GM23338 (cell line): Measurements from ENCODE around the gene TCF7. TPM values are rescaled to one million over a fixed set of nuclear protein-coding genes. Genes with fewer than 3 reads are reported as not detected.

Source experiments
- ATAC-seq: fragments of 200-7000 bp; cut with Tn5 transposase; 3 replicates; pipeline ENCODE4 v1.9.1; 2020
- DNase-seq: peaks from one replicate; pipeline ENCODE4 v3.0.0-alpha.2; 2015; ENCODE audit warnings: low spot score
- H2AFZ ChIP-seq: fragments of 200-600 bp; sonication (generic); 2 replicates; pipeline ENCODE4 v1.8.0; 2016; ENCODE audit warnings: antibody characterized with exemption, mild to moderate bottlenecking, moderate library complexity
- H3F3A ChIP-seq: fragments of 200-600 bp; sonication (generic); replicated peaks from 2 replicates; pipeline ENCODE4 v1.8.0; 2017; ENCODE audit warnings: antibody characterized with exemption, mixed run types, low read depth
- H3K27ac ChIP-seq: fragments of 200-600 bp; sonication (generic); 2 replicates; pipeline ENCODE4 v1.6.1; 2016; ENCODE audit warnings: low read depth
- H3K27me3 ChIP-seq: fragments of 200-600 bp; sonication (generic); 2 replicates; pipeline ENCODE4 v1.8.0; 2016; ENCODE audit warnings: mild to moderate bottlenecking, mixed run types, moderate library complexity; ENCODE audit not compliant: insufficient read depth
- H3K36me3 ChIP-seq: fragments of 200-600 bp; sonication (generic); 2 replicates; pipeline ENCODE4 v1.8.0; 2016; ENCODE audit warnings: mild to moderate bottlenecking; ENCODE audit not compliant: insufficient read depth
- H3K4me1 ChIP-seq: fragments of 200-600 bp; sonication (generic); 2 replicates; pipeline ENCODE4 v1.8.0; 2016; ENCODE audit warnings: mild to moderate bottlenecking, moderate library complexity; ENCODE audit not compliant: insufficient read depth
- H3K4me2 ChIP-seq: fragments of 200-600 bp; sonication (generic); 2 replicates; pipeline ENCODE4 v1.7.1; 2017; ENCODE audit warnings: mixed run types
- H3K4me3 ChIP-seq: fragments of 200-600 bp; sonication (generic); 2 replicates; pipeline ENCODE4 v1.6.1; 2016; ENCODE audit warnings: mixed run types
- H3K79me2 ChIP-seq: fragments of 200-600 bp; sonication (generic); replicated peaks from 2 replicates; pipeline ENCODE4 v1.8.0; 2017; ENCODE audit warnings: mild to moderate bottlenecking; ENCODE audit not compliant: insufficient read depth
- H3K9me2 ChIP-seq: fragments of 200-600 bp; sonication (generic); 2 replicates; pipeline ENCODE4 v1.8.0; 2017; ENCODE audit not compliant: insufficient read depth
- H4K20me1 ChIP-seq: fragments of 200-600 bp; sonication (generic); replicated peaks from 2 replicates; pipeline ENCODE4 v1.8.0; 2017; ENCODE audit warnings: mild to moderate bottlenecking; ENCODE audit not compliant: insufficient read depth
- H3K27ac Mint-ChIP-seq: 2 replicates; pipeline ENCODE4 v1.8.0; 2020; ENCODE audit warnings: inconsistent platforms, mild to moderate bottlenecking, moderate library complexity, mixed read lengths
- H3K27me3 Mint-ChIP-seq: 3 replicates; pipeline ENCODE4 v1.8.0; 2022; ENCODE audit warnings: low read depth, mild to moderate bottlenecking, moderate library complexity, mixed read lengths, inconsistent platforms; ENCODE audit not compliant: insufficient read depth, poor library complexity
- H3K36me3 Mint-ChIP-seq: 3 replicates; pipeline ENCODE4 v1.8.0; 2021; ENCODE audit warnings: low read depth, mild to moderate bottlenecking, inconsistent platforms, moderate library complexity, mixed read lengths
- H3K4me1 Mint-ChIP-seq: 3 replicates; pipeline ENCODE4 v1.8.0; 2020; ENCODE audit warnings: mild to moderate bottlenecking, inconsistent platforms, mixed read lengths
- H3K4me3 Mint-ChIP-seq: 3 replicates; pipeline ENCODE4 v1.8.0; 2021; ENCODE audit warnings: moderate library complexity, mild to moderate bottlenecking, inconsistent platforms, mixed read lengths
- H3K9me3 Mint-ChIP-seq: 3 replicates; pipeline ENCODE4 v1.8.0; 2020; ENCODE audit warnings: moderate library complexity, mild to moderate bottlenecking, inconsistent platforms, mixed read lengths
- EZH2phosphoT487 ChIP-seq: fragments of 200-600 bp; sonication (generic); IDR thresholded peaks from one replicate; pipeline ENCODE4 v1.8.1; 2018; ENCODE audit warnings: antibody characterized with exemption; ENCODE audit not compliant: unreplicated experiment
- ZNF114 ChIP-seq: fragments of 250-450 bp; sonication (Bioruptor Pico); IDR thresholded peaks from 2 replicates; pipeline ENCODE4 v1.5.0; 2020; ENCODE audit warnings: mild to moderate bottlenecking, moderate library complexity
- polyA plus RNA-seq: library from polyadenylated mRNA; unstranded; fragments of >200 nt; fragmentation: Nextera tagmentation; extraction: Ambion mirVana; gene quantifications from 2 replicates; pipeline ENCODE4 v1.2.1, GENCODE V29; 2016
- total RNA-seq: library from RNA; depleted of rRNA; stranded (reverse); fragments of >200 nt; shearing (Covaris generic); gene quantifications from 2 replicates; pipeline ENCODE4 v1.2.3, GENCODE V29; 2014
- TF ChIP-seq, protein P1 (sequence below): IDR thresholded peaks from 2 replicates; pipeline ENCODE4 v1.6.1; 2016; ENCODE audit warnings: antibody characterized with exemption
- TF ChIP-seq, protein P2 (sequence below): fragments of 250-450 bp; sonication (Bioruptor Pico); IDR thresholded peaks from 2 replicates; pipeline ENCODE4 v1.5.0; 2020; ENCODE audit warnings: mild to moderate bottlenecking, moderate library complexity

Gene TCF7
- total and polyA plus RNA-seq, 2 experiments from 2014 or later: 5.6 to 8.1 TPM

DNA sequence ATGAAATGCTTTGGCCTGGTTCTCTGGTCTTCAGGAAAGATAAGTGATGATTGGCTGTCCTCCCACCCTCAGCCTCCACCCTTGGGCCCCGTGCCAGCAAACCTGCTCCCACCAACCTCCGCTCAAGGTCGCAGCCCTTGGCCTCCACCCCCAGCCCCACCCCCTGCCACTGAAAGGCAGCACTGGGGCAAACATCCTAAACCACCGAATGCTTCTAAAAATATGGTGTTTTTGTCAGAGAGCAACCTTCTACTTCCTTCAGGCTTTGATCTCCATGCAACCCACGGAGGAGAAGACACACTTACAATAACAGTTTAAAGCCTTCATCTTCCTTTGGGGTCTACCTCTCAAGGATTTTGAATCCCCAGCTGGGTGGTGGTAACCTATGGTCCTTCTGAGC, 24.0 kb upstream of the TCF7 start (continued):
- TF ChIP-seq EZH2phosphoT487: no peak
- TF ChIP-seq, protein P1, sequence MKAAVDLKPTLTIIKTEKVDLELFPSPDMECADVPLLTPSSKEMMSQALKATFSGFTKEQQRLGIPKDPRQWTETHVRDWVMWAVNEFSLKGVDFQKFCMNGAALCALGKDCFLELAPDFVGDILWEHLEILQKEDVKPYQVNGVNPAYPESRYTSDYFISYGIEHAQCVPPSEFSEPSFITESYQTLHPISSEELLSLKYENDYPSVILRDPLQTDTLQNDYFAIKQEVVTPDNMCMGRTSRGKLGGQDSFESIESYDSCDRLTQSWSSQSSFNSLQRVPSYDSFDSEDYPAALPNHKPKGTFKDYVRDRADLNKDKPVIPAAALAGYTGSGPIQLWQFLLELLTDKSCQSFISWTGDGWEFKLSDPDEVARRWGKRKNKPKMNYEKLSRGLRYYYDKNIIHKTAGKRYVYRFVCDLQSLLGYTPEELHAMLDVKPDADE: no peak
- TF ChIP-seq, protein P2, sequence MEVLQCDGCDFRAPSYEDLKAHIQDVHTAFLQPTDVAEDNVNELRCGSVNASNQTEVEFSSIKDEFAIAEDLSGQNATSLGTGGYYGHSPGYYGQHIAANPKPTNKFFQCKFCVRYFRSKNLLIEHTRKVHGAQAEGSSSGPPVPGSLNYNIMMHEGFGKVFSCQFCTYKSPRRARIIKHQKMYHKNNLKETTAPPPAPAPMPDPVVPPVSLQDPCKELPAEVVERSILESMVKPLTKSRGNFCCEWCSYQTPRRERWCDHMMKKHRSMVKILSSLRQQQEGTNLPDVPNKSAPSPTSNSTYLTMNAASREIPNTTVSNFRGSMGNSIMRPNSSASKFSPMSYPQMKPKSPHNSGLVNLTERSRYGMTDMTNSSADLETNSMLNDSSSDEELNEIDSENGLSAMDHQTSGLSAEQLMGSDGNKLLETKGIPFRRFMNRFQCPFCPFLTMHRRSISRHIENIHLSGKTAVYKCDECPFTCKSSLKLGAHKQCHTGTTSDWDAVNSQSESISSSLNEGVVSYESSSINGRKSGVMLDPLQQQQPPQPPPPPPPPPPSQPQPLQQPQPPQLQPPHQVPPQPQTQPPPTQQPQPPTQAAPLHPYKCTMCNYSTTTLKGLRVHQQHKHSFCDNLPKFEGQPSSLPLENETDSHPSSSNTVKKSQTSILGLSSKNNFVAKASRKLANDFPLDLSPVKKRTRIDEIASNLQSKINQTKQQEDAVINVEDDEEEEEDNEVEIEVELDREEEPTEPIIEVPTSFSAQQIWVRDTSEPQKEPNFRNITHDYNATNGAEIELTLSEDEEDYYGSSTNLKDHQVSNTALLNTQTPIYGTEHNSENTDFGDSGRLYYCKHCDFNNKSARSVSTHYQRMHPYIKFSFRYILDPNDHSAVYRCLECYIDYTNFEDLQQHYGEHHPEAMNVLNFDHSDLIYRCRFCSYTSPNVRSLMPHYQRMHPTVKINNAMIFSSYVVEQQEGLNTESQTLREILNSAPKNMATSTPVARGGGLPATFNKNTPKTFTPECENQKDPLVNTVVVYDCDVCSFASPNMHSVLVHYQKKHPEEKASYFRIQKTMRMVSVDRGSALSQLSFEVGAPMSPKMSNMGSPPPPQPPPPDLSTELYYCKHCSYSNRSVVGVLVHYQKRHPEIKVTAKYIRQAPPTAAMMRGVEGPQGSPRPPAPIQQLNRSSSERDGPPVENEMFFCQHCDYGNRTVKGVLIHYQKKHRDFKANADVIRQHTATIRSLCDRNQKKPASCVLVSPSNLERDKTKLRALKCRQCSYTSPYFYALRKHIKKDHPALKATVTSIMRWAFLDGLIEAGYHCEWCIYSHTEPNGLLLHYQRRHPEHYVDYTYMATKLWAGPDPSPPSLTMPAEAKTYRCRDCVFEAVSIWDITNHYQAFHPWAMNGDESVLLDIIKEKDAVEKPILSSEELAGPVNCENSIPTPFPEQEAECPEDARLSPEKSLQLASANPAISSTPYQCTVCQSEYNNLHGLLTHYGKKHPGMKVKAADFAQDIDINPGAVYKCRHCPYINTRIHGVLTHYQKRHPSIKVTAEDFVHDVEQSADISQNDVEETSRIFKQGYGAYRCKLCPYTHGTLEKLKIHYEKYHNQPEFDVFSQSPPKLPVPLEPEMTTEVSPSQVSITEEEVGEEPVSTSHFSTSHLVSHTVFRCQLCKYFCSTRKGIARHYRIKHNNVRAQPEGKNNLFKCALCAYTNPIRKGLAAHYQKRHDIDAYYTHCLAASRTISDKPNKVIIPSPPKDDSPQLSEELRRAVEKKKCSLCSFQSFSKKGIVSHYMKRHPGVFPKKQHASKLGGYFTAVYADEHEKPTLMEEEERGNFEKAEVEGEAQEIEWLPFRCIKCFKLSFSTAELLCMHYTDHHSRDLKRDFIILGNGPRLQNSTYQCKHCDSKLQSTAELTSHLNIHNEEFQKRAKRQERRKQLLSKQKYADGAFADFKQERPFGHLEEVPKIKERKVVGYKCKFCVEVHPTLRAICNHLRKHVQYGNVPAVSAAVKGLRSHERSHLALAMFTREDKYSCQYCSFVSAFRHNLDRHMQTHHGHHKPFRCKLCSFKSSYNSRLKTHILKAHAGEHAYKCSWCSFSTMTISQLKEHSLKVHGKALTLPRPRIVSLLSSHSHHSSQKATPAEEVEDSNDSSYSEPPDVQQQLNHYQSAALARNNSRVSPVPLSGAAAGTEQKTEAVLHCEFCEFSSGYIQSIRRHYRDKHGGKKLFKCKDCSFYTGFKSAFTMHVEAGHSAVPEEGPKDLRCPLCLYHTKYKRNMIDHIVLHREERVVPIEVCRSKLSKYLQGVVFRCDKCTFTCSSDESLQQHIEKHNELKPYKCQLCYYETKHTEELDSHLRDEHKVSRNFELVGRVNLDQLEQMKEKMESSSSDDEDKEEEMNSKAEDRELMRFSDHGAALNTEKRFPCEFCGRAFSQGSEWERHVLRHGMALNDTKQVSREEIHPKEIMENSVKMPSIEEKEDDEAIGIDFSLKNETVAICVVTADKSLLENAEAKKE: no peak

DNA sequence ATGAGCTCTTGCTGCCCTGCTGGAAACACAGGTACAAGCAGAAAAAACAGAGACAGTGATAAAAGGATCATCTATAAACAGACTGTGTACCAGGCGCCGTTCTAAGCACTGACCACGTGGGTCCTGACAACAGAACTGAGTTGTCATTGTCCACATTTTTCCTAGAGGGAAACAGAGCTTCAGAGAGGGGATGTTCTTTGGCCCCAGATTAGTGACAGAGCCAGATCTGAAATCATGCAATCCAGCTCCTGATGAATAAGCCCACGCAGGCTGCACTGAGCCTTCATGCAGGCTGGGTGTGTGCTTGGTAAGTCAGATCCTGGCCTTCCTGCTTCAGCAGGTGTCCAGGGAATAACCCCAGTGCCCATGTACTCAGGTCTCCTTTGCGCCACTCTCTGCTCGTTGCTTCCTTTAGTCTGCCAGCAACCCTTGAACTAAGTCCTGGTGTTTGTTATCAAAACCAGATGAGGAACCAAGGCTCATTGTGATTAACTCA, 22.8 kb upstream of the TCF7 start:
- no peaks in the 10 kb centered on the region for H3F3A ChIP-seq
- Mint-ChIP-seq H3K4me1 (peaks cover 18% of the 10 kb centered on the region), H3K9me3 (no peaks in the 10 kb centered on the region), H3K27me3 (peaks cover 4% of the 10 kb centered on the region), H3K36me3 (no peaks in the 10 kb centered on the region), H3K27ac (no peak overlapping the region), H3K4me3 (no peak overlapping the region)
- H4K20me1 ChIP-seq: no peaks in the 10 kb centered on the region
- H3K27ac ChIP-seq: no peak overlapping the region
- 0 out of 2 replicates have a peak, but pooled peaks cover 3% of the 10 kb centered on the region for H3K27me3 ChIP-seq
- no peaks in the 10 kb centered on the region for H3K9me2 ChIP-seq
- TF ChIP-seq ZNF114: no peak
- ATAC-seq (no peak), DNase-seq (no peak)
- H3K36me3 ChIP-seq: no peaks in the 10 kb centered on the region
- no peak overlapping the region for H3K4me2 ChIP-seq
- no peak overlapping the region for H3K4me3 ChIP-seq
- no peaks in the 10 kb centered on the region for H3K79me2 ChIP-seq
- no peak overlapping the region for H2AFZ ChIP-seq
- no peaks in the 10 kb centered on the region for H3K4me1 ChIP-seq
